ENCODE results near the gene TRIM24.

GRCh38 chr7:138608275-138608674 lies 148.2 kb downstream of the TRIM24 start:
- TF ChIP-seq, protein P1, sequence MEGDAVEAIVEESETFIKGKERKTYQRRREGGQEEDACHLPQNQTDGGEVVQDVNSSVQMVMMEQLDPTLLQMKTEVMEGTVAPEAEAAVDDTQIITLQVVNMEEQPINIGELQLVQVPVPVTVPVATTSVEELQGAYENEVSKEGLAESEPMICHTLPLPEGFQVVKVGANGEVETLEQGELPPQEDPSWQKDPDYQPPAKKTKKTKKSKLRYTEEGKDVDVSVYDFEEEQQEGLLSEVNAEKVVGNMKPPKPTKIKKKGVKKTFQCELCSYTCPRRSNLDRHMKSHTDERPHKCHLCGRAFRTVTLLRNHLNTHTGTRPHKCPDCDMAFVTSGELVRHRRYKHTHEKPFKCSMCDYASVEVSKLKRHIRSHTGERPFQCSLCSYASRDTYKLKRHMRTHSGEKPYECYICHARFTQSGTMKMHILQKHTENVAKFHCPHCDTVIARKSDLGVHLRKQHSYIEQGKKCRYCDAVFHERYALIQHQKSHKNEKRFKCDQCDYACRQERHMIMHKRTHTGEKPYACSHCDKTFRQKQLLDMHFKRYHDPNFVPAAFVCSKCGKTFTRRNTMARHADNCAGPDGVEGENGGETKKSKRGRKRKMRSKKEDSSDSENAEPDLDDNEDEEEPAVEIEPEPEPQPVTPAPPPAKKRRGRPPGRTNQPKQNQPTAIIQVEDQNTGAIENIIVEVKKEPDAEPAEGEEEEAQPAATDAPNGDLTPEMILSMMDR (IDR thresholded peaks at IDR 0.05; ENCODE audit: insufficient read depth, low read depth, low read length), result no peak
- TF ChIP-seq EZH2 (IDR thresholded peaks at IDR 0.05; ENCODE audit: insufficient read depth, low read length), result no peak

All from astrocyte (in vitro differentiated cells and primary cell).